ENCODE data around the gene ZCRB1.

ZCRB1 gene

GRCh38 chr12:42275499-42275898 is 50.4 kb downstream of the ZCRB1 start:
- H3K9me2 ChIP-seq (ENCODE audit: low read depth, low read length), result no peaks in the 10 kb centered on the region
- H4K20me1 ChIP-seq (ENCODE audit: insufficient read depth, low read length), result no peaks in the 10 kb centered on the region
- TF ChIP-seq EZH2 (IDR thresholded peaks at IDR 0.05; ENCODE audit: borderline replicate concordance, low read length), result no peak
- TF ChIP-seq CTCF (IDR thresholded peaks at IDR 0.05; ENCODE audit: low read length), result no peak
- no peaks in the 10 kb centered on the region for H3K4me1 ChIP-seq (ENCODE audit: insufficient read depth, low read length, severe bottlenecking)
- no peaks in the 10 kb centered on the region for H3K36me3 ChIP-seq (ENCODE audit: insufficient read depth, low read length)
- no peak overlapping the region for H3K4me3 ChIP-seq (ENCODE audit: low read depth, low read length, poor library complexity, severe bottlenecking)
- no peaks in the 10 kb centered on the region for H3K79me2 ChIP-seq (ENCODE audit: insufficient read depth, low read length)
- H3K9me3 ChIP-seq (ENCODE audit: low read length), result no peaks in the 10 kb centered on the region
- no peaks in the 10 kb centered on the region for H3F3A ChIP-seq (ENCODE audit: insufficient read depth, low read length)
- no peak overlapping the region for H3K9ac ChIP-seq (ENCODE audit: low read length)
- no peak overlapping the region for H3K27ac ChIP-seq (ENCODE audit: low read depth, low read length, poor library complexity, severe bottlenecking)
- H3K27me3 ChIP-seq (ENCODE audit: insufficient read depth, low read length), result no peaks in the 10 kb centered on the region
- H2AFZ ChIP-seq (ENCODE audit: low read length), result no peak overlapping the region
- no peak overlapping the region for H3K4me2 ChIP-seq (ENCODE audit: low read length)

DNA sequence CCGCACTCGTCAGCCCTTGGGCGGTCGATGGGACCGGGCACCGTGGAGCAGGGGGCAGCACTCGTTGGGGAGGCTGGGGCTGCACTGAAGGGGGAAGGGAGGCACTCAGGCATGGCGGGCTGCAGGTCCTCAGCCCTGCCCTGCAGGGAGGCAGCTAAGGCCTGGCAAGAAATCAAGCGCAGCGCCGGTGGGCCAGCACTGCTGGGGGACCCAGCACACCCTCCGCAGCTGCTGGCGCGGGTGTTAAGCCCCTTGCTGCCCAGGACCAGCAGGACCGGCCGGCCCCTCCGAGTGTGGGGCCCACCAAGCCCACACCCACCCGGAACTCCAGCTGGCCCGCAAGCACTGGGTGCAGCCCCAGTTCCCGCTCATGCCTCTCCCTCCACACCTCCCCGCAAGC is 52.2 kb downstream of the ZCRB1 start:
- Histone ChIP-seq H3K4me2 (ENCODE audit: low read length) (no peak overlapping the region), H3K9ac (ENCODE audit: low read length) (no peak overlapping the region), H3K36me3 (ENCODE audit: insufficient read depth, low read length) (no peaks in the 10 kb centered on the region), H3F3A (ENCODE audit: insufficient read depth, low read length) (no peaks in the 10 kb centered on the region), H2AFZ (ENCODE audit: low read length) (no peak overlapping the region), H4K20me1 (ENCODE audit: insufficient read depth, low read length) (no peaks in the 10 kb centered on the region), H3K27ac (ENCODE audit: low read depth, low read length, poor library complexity, severe bottlenecking) (no peak overlapping the region), H3K4me1 (ENCODE audit: insufficient read depth, low read length, severe bottlenecking) (no peaks in the 10 kb centered on the region), H3K4me3 (ENCODE audit: low read depth, low read length, poor library complexity, severe bottlenecking) (no peak overlapping the region), H3K27me3 (ENCODE audit: insufficient read depth, low read length) (no peaks in the 10 kb centered on the region), H3K9me2 (ENCODE audit: low read depth, low read length) (no peaks in the 10 kb centered on the region), H3K9me3 (ENCODE audit: low read length) (no peaks in the 10 kb centered on the region), H3K79me2 (ENCODE audit: insufficient read depth, low read length) (no peaks in the 10 kb centered on the region)
- TF ChIP-seq EZH2 (IDR thresholded peaks at IDR 0.05; ENCODE audit: borderline replicate concordance, low read length) (no peak), CTCF (IDR thresholded peaks at IDR 0.05; ENCODE audit: low read length) (no peak)

DNA sequence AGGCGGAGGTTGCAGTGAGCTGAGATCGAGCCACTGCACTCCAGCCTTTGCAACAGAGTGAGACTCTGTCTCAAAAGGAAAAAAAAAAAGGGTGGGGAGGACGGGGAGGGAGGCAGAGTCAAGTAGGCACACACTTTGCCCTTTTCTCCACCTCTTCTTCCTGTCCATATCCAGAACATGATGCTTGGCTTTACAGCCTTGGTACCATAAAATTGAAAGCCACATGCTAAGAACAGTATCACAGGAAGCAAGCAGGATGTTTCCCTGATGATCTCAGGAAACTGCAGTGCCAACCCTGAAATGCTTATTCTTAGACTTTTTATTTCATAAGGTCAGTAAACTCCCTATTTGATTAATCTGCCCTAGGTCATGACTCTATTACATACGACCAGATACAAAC is 55.3 kb downstream of the ZCRB1 start:
- no peaks in the 10 kb centered on the region for H4K20me1 ChIP-seq (ENCODE audit: insufficient read depth, low read length)
- no peaks in the 10 kb centered on the region for H3K4me1 ChIP-seq (ENCODE audit: insufficient read depth, low read length, severe bottlenecking)
- H3K36me3 ChIP-seq (ENCODE audit: insufficient read depth, low read length), result no peaks in the 10 kb centered on the region
- no peaks in the 10 kb centered on the region for H3K9me3 ChIP-seq (ENCODE audit: low read length)
- H3F3A ChIP-seq (ENCODE audit: insufficient read depth, low read length), result no peaks in the 10 kb centered on the region
- H3K4me3 ChIP-seq (ENCODE audit: low read depth, low read length, poor library complexity, severe bottlenecking), result no peak overlapping the region
- no peak overlapping the region for H3K27ac ChIP-seq (ENCODE audit: low read depth, low read length, poor library complexity, severe bottlenecking)
- no peak overlapping the region for H3K9ac ChIP-seq (ENCODE audit: low read length)
- H2AFZ ChIP-seq (ENCODE audit: low read length), result no peak overlapping the region
- no peak overlapping the region for H3K4me2 ChIP-seq (ENCODE audit: low read length)
- no peaks in the 10 kb centered on the region for H3K27me3 ChIP-seq (ENCODE audit: insufficient read depth, low read length)
- H3K79me2 ChIP-seq (ENCODE audit: insufficient read depth, low read length), result no peaks in the 10 kb centered on the region
- H3K9me2 ChIP-seq (ENCODE audit: low read depth, low read length), result no peaks in the 10 kb centered on the region
- no peak for TF ChIP-seq EZH2 (IDR thresholded peaks at IDR 0.05; ENCODE audit: borderline replicate concordance, low read length)
- no peak for TF ChIP-seq CTCF (IDR thresholded peaks at IDR 0.05; ENCODE audit: low read length)
